ENCODE measurements around the gene RUBCN.
"Not testable (repeated sequence)": the region's sequence is repeated elsewhere in the genome, so short reads cannot be mapped to it uniquely, and the experiment has no call there.

RUBCN gene

GRCh38 chr3:197680955-197681521 lies 55.7 kb downstream of the RUBCN start:
- no peak for DNase-seq

DNA sequence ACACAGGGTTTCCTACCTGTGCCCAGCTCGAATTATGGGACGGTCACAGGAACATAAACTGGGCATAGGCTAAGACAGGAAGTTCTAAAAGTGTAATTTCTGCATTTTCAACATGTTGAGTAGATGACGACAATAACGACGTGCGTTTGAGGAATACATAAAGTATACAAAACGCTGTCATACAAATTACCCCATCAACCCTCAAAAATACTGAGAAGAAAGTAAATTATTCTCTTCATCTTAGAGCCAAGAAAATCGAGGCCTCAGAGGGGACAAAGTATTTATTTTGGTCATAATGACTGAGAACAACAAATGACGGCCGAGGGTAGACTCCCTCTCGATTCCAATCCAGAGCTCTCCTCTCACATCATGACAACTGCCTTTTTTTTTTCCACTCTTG lies 60.8 kb downstream of the RUBCN start:
- no peak for DNase-seq

GRCh38 chr3:197675563-197675860 lies 61.2 kb downstream of the RUBCN start:
- DNase-seq = no peak

- DNase-seq = no peak
Observed at GRCh38 chr3:197674741-197675562, 61.8 kb downstream of the RUBCN start.

DNA sequence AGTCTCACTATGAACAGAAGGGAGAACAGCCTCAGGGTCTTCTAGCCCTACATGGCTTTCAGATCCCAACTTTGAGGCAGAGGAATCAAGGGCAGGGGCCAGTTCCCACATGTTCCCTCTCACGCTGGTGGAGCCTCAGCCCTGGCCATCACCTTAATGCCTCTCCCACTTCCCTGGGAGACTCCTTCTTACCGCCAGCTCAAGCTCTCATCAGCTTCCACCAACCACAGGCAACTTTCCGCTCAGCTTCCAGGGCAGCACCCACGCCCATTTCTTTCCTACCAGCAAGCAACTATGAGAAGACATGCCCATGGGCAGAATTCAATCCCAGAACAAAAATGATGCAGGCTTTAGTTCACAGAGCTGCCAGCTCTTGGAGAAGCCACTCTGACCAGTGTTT lies 63.5 kb downstream of the RUBCN start:
- no peak for DNase-seq

DNA sequence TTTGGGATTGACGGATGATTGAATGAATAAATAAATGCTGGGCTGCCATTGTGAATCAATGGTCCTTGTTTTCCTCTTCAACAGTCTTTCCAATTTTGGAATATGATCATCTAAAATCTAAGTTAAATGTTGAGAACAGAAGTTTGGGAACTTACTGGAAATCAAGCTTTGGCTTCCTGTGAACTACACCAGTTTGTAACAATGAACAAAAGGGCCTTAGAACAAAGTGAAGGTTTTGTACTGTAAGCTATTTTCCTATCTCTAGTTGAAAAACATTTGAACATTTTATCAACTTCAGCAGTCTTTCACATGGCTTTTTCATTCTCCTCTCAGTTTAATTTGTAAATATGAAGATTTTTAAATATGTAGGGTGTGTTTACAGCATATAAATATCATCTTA lies 66.3 kb downstream of the RUBCN start:
- DNase-seq = no peak

DNA sequence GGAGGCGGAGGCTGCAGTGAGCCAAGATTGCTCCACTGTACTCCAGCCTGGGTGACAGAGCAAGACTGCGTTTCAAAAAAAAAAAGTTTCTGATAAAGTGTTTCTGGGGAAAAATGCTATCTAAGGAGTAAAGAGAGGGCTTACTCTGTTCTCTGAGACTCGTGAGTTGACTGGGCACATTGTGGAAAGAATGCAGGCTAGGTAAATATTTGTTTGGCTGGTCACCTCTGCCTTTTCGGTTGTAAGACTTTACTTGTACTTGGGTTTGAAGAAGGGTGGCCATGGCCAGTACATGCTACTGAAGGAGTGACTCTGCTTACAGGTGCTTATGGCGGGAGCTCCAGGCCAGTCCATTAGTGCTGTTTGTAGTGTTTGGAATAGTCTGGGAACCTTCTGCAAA lies 68.7 kb downstream of the RUBCN start:
- no peak for DNase-seq

DNA sequence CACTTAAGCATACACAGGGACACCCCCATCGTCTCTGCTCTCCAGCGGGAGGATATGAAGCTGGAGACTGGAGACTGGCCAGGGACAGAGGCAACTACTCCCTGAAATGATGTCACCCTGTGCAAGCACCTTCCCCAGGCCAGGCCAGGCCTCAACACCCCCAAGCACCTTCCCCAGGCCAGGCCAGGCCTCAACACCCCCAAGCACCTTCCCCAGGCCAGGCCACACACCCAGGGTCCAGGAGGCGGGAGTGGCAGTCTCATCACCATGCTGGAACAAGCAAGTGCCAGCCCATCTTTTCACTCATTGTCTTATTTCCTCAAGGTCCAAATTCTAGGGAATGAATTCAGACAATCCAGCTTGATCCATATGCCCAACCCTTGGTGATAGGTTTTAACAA lies 69.4 kb downstream of the RUBCN start:
- not testable (repeated sequence) for DNase-seq

DNA sequence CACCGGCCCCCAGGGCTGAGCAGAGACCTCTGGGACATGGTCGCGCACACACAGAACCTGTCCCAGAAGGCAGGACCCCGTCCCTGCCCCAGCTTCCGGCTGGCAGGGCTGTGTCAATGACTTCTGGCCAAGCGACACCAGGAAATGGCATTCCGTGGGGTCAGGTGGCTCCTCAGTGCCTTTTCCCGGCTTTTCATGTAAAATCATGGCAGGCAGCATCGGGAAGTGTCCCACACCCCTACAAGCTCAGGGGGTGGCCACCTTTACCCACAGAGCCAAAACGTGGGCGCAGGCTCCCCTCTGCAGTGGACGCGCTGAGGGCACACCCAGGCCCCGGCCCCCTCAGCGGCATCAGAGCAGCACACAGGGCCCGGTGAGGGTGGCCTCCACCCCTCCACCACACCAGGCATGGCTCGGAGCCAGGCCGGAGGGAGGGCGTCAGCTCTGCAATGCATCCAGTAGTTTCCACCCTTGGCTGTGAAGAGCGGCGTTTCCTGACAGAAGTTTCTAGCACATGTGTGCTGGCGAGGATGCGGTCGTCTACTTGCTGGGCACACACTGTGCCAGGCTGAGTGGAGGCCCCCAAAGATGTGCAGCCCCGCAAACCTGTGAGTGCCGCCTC lies 70.4 kb downstream of the RUBCN start:
- DNase-seq = not testable (repeated sequence)

DNA sequence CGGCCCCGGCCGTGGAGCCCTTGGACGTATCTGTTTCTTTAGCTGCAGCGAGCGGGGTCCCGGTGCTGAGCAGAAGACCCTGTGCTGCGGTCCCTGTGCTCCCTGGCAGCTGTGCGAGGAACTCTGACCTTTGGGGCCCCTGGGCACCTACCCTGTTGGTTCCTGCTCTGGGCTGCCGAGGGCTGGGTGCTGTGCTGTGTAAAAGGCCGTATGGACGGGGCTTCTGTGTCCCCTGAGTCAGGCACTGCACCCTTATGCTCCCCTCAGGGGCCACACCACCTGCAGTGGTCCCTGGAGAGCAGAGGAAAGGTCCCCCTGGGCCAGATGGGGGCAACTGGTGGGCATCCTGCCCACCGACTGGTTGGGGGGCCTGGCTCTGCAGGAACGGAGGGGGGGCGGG lies 71.2 kb downstream of the RUBCN start:
- not testable (repeated sequence) for DNase-seq

DNA sequence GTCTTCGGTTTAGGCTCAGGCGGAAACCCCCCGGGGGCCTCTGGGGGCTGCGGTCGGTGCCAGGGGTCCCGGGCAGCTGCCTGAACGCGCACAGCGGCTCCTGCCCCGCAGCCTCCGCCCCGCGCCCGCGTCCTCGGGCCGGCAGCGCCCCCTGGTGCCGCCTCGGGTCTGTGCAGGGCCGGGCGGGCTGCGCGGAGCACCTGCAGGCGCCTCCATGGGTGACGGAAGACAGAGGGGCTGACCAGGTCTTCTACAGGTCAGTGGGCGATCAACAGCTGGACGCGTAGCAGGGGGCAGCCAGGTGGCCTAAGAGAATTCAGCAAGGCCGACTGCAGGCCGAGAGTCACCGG lies 71.6 kb downstream of the RUBCN start:
- DNase-seq = not testable (repeated sequence)

DNA sequence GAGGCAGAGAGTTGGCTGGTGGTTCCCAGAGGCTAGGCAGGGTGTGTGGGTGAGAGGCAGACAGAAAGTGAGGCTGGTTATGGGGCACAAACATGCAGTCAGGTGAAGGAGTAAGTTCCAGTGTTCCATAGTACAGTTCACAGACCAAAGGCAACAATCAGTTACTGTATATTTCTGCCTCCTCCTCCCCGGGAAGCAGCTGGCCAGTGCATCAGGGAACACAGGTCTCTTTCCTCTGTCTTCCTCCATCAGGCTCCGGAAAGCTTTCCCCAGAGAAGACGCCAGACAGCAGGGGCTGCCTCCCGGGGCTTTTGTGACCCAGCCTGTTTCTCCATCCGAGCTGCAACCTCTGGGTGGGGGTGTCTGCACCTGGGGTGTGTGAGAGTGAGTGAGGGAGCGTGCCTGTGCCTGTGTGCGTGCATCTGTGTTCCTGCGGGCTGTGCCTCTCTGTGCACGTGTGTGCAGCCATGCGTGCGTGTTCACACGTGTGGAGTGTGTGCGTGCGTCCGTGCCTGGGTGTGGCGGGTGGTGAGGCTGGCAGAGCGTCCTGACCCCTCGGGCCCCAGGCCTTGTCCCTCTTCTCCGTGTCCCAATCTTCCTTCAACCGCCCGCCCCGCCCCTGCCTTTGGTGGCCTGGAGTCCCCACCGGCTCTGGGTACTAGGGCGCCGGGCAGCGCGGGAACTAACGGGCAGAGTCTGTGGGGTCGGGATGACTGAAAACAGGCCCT lies 72.1 kb downstream of the RUBCN start:
- DNase-seq = not testable (repeated sequence)

GRCh38 chr3:197663367-197664140 lies 73.2 kb downstream of the RUBCN start:
- DNase-seq = not testable (repeated sequence)

GRCh38 chr3:197662352-197662751 lies 74.4 kb downstream of the RUBCN start:
- not testable (repeated sequence) for DNase-seq

DNA sequence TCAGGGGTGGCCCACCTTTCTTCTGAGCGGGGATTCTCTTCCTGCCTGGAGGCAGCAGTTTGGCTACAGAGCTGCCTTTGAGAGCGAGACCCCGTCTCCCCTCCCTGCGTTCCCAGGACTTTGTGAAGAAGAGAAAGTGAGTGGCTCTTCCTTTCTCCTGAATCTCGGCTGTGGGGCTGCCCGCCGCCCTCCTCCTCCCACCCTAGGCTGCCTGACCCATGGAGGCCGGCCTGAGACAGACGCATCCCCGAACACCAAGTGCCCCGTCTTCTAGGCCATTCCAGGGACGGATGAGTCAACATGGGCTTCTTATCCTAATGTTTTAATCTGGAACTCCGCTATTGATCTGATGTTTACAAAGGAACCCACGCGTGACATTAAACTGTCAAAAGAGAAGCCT lies 74.8 kb downstream of the RUBCN start:
- not testable (repeated sequence) for DNase-seq

- DNase-seq = not testable (repeated sequence)
Observed at GRCh38 chr3:197661234-197661834, 75.4 kb downstream of the RUBCN start.

- not testable (repeated sequence) for DNase-seq
Observed at GRCh38 chr3:197659701-197660100, 77.0 kb downstream of the RUBCN start.

DNA sequence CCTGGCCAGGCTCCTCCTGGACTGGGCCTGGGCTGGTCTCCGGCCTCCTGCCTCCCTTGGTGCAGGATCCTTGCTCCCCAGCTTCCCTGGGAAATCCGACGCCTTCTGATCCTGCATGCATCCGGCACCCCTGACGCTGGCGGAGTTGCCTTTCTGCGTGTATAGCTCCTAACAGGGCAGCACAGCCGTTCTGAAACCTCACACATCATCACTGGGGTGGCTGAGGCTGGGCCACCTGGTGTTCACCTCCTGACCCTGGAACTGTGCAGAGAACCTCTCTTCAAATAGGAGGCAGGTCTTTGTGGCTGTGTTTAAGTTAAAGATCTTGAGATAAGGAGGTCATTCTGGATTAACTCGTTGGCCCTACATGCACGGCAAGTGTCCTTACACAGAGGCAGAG lies 77.6 kb downstream of the RUBCN start:
- DNase-seq = not testable (repeated sequence)

GRCh38 chr3:197658706-197659105 lies 78.0 kb downstream of the RUBCN start:
- DNase-seq = not testable (repeated sequence)

GRCh38 chr3:197657541-197658292 lies 79.0 kb downstream of the RUBCN start:
- not testable (repeated sequence) for DNase-seq

DNA sequence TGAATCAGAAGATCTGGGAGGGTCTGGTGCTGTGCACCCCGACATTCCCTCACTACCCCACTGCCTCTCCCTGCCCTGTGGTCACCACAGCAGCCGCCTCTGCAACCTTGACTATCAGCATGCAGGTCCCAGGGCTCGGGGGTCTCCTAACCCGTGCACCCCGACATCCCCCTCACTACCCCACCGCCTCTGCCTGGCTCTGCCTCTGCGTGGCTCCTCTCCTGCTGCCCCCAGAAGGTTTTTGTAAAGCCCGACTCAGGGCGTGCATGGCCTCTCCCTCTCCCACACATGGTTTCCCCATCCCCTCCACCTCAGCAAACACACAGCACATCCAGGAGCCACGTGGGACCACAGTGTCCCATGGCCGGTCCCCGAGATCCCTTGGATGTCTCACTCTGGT lies 79.7 kb downstream of the RUBCN start:
- not testable (repeated sequence) for DNase-seq

- not testable (repeated sequence) for DNase-seq
Observed at GRCh38 chr3:197656129-197656528, 80.6 kb downstream of the RUBCN start.
